Measurements from ENCODE around the gene MTCL1.

The MTCL1 gene

DNA sequence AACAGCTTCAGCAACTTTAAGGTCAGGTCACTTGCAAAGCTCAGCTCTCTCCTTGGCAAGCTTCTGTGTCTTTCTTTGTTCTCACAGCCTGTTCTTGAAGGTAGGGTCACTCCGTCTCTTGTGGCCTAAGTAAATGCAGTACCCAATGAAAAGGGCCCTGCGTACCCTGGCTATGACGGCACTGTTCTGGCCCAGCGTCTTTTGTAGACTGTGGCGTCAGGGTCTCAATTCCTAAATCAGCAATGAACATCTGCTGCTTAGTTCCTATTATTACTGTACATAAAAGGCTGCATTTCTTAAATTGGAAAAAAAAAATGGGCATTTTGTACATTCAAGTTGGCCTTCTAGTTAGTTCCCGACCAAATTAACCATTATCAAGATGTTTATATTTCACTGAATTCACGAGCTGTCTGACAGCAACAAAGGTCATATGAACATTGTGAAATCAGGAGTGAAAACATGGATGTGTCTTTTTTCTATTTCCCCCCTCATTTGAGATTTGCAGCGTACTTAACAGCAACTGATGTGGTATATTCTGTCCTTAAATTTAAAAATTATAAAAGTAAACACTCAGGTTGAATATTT, 17.0 kb upstream of the MTCL1 start:
- DNase-seq: no peak

DNA sequence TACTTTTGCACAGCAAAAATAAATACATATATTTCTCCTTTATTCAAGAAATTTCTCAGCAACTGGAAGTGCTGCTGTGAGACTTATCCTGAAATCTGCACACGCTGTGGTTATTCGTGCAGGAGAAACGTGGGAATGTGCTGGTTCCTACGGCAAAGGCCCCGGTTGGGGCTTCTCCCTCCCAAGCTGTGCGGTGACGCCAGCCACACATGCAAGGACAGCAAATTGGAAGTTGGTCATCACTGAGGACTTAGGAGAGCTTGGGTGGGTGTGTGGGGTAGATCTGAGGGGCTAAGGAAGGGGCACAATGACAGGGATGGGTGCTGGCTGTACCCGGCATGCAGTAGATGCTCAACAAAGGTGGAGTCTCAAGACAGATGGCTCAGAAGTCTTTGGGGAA, 16.5 kb upstream of the MTCL1 start:
- DNase-seq: no peak

DNA sequence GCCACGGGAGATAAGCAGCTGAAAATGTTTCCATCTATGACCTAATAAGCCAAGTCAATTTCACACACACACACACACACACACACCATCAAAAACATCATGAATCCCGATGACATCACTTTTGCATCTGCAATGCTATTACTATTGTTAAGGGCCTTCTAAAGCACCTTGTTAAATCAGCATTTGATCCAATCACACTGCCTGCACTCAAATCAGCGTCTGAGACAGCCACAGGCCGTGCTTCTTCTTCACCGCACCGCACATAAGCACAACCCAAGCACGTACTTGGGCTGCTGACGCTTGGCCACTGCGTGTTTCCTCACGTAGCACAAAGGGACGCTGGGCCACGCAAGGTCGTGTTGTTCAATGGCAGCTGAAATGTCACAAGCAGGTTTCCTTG, 15.8 kb upstream of the MTCL1 start:
- DNase-seq: no peak

DNA sequence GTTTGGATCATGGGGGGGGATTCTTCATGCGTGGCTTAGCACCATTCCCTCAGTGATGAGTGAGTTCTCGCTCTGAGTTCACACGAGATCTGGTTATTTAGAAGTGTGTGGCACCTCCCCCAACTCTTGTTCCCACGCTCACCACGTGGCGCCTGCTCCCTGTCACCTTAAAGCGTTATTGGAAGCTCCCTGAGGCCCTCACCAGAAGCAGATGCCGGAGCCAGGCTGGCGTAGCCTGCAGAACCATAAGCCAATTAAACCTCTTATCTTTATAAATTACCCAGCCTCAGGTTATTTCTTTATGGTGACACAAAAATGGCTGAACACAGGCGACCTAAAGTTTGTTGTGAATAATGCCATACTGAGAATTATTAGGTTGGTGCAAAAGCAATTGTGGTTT, 10.5 kb upstream of the MTCL1 start:
- no peak for DNase-seq

DNA sequence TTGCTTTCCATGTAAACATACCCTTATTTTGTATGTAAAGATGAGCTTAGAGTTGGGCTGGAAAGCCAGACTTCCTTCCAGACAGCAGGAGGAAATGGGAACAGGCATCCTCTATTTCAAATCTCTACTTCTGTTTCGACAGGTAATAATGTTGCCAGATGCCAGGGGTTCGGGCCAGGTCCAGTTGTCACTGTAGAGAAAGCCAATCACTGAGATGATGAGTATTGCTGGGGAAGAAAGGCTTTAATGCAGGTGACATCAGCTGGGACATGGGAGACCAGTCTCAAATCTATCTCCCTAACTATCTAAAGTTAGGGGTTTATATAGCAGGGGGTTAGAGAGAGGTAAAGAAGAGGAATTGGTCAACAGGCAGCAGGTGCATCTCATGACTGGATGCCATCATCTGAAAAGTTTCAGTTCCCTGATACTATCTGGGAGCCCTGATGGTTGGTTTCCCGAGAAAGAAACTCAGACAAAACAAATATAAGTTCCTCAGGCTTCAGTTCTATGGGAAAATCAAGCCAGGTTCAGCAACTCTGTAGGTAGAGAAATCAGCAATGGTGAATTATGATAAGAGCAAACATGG, 9.3 kb upstream of the MTCL1 start:
- no peak for DNase-seq

DNA sequence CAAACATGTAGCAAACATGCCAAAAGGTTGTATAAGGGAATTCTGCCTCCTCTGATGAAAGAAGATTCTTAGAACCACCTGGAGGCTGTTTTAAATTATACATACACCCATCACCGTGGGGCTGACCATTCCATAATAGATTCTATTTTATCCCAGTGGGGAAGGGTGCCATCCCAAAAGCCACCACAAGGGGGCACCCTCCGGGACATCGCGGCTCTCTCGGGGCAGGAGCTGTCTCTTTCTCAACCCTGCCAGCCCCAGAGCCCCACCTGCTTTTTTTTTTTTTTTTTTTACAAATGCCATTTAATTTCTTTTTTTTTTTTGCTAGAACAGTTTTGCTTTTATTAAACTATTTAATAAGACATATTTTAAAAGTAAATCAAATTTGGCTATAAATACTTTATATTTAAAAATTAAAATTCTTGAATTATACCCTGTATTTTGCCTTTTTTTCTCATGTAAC, 8.6 kb upstream of the MTCL1 start:
- peak; percentile 65 for DNase-seq

DNA sequence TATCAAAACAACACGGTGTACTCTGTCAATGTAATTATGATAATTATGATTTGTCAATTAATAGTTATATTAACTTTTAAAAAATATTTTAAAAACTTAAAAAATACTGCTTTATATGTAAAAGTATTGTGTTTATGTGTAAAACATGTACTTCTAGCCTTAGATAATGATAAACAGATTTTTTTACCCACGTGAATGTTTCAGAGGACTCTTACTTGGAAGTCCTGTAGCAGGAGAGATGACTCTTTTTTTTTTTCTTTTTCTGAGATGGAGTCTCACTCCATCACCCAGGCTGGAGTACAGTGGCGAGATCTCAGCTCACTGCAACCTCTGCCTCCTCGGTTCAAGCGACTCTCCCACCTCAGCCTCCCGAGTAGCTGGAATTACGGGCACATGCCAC, 6.2 kb upstream of the MTCL1 start:
- DNase-seq: no peak

DNA sequence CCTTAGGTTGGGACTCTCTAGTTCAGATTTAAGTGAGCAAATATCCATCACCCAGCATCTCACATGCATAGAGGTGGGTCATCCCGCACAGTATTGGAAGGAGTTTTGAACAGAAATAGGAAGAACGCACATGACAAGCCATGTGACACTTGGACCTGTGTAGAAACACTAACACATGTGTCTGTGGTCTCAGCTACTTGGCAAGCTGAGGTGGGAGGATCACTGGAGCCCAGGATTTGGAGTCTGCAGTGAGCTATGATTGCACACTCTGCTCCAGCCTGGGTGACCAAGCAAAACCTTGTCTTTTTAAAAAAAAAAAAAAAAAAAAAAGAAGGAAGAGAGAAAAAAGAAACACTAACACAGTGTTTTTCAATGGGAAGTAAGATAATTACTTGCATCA, 5.4 kb upstream of the MTCL1 start:
- DNase-seq: no peak

DNA sequence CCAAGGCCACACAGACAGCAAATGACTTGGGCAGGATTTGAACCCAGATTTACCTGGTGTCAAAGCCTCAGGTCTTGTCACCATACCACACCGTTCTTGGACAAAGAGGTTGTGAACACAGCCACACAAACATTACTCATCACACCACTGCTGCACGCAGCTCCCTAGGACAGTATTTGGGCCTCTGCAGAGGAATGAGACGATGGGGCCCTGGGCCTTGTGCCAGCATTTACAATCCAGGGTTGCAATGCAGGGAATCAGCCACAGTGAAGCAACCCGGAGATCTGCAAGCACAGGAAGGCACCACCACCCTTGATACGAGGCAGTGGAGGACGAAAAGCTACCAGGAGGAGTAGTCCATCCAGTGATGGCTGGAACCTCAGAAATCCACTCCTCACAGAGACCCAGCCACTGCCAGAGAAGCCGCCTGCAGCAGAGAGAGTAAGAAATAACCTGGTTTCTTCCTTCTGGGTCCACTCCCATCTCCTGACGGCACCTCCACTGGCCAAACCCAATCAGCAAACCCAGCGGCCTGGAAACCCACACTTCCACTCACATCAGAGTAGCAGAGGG, 3.7 kb upstream of the MTCL1 start:
- no peak for DNase-seq

DNA sequence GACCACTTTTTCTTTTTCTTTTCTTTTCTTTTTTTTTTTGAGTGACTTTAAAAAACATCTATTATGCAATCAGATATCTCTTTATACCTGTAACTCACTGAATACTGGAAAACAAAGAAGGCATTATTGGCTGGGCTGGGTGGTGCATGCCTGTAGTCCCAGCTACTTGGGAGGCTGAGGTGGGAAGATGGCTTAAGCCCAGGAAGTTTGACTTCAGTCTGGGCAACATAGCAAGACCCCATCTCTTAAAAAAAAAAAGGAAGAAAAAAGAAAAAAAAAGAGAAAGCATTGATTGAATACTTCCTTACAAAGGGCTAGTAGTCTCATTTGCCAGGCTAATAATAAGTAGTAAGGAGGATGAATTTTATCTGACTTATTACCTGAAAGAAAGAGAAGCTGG, 2.7 kb upstream of the MTCL1 start:
- DNase-seq: no peak

DNA sequence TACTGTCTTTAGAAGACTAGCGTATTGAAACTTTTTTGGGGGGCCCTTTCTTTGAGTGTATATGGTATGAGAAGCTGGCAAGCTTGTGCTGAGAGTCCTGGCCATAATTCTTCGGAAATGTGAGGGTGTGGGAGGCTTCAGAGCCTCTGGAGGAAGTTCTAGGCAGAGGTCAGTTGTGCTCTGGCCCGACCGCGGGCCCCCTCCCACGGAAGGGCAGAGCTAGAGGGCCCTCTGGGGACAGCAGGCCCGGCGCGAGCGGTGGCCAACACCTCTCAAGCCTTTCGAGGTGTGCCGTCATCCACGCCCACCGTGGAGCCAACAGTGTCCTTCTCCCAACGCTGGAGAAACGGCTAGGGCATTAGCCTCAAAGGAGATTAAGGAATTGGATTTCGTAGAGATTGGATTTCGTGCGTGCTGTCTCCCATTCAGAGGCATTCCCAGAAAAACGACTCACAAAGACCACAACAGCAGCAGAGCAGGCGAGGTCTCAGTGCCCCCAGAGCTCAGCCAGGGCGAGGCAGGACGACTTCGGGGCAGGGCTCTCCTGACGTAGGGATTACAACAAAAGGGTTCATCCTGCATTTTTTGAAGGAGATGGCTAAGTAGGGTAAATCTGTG, 2.2 kb upstream of the MTCL1 start:
- DNase-seq: no peak

DNA sequence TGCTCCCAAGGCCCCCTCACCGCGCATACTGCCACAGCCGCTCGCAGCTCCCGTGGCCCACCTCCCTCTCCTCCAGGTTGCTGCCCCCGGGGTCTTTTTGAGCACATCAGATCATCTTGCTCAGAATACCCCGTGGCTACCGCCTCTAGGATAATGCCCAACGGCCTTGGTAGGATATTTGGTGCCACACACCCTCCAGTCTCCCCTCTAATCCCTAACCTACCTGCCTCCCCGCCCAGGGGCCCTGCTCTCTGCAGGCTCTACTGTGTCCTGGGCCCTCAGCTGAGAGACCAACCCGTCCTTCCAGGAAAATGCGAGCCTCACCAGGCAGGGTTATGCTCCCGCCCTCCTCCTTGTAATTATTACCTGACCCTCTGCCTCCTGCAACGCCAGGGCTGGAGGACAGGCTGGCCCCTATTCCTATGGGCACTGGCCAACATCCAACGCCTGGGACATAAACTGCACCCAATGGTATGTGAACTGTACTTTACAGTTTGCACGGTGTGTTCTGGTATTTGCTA, 1.5 kb upstream of the MTCL1 start:
- DNase-seq: no peak

DNA sequence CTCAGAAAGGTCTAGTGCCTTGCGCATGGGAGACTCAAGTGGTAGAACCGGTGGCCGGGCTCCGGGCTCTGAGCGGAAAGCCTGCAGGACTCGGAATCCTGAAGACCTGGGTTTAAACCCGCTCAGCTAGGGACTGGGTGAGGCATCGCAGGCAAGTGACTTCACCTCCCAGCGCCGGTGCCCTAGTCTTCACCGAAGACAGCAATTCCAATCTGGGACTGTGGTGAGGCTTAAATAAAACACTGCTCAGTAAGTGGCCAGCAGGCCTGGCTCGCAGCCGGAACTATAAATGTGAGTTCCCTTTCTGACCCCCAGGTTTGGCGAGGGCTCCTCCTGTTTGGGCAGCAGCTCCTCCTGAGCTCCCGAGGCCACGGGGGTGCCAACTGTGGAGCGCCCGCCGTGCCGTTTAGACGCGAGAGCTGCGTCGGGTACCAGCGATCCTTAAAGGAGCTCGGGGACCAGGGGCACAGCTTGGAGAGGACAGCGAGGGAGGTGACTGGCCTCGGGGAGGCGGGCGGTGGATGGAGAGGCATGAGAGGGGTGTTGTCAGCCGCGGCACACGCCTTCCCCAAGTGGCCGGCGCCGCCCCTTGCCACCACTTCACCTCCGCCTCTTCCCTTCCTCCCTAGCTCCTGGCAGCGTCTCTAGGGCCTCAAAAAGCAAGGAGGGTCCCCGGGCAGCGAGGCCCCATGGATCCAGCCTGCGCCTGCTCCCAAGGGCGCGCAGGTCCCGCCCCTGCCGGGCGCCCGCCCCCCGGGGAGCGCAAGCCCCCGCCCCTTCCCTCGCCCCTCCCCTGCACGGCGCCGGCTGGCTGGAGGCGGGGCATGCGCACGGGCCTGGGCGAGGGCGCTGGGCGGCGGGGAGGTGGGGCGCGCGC, 757 bp upstream of the MTCL1 start:
- peak; percentile 79 for DNase-seq

DNA sequence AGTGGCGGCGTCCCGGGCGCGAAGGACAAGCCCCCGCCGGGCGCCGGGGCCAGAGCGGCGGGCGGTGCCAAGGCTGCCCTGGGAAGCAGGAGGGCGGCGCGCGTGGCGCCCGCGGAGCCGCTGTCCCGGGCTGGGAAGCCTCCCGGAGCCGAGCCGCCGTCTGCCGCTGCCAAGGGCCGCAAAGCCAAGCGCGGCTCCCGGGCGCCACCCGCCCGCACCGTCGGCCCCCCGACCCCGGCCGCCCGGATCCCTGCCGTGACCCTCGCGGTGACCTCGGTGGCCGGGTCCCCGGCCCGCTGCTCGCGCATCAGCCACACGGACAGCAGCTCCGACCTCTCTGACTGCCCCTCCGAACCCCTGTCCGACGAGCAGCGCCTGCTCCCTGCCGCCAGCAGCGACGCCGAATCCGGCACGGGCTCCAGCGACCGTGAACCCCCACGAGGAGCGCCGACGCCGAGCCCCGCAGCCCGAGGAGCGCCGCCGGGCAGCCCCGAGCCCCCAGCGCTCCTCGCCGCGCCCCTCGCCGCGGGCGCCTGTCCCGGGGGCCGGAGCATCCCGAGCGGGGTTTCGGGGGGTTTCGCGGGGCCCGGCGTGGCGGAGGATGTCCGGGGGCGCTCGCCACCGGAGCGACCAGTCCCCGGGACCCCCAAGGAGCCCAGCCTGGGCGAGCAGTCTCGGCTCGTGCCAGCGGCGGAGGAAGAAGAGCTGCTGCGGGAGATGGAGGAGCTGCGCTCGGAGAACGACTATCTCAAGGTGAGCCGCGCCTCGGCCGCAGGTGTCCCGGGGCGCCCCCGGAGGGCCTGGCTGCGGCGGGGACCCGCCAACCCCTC, 820 bp downstream of the MTCL1 start:
- DNase-seq: no peak

DNA sequence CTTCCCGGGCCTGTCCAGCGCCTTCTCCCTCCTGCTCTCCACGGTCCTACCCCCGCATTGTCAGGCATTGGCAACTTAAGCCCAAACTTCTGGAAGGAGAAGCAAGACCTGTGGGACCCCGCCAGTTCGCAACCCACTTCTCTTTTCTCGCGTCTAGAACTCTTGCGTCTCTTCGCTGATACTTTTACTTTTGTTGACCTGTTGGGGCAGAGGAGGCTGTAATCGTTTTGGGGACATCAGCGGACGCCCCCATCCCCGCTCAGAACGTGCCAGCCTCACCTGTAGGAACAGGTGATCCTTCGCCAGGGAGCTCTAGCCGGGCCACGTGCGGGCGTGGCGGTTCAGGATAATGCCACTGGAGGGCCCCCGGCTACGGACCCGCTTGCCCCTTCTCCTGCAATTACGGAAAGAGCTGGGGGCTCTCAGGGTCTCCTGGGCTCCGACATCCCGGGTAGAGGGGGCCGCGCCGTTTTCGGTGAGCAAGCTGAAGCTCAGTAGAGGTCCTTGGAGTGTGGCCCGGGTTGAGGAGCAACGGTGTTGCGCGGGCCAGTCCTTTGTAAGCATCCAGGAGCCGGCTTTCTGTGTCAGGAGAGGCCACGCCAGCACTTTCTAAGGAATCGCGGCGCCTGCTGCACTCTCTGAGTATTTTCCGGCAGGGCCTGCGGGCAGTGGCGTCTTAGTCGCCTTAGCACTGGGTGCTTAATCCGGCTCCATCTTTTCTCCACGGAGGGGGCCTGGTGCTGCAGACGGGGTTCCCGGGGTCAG, 1.6 kb downstream of the MTCL1 start:
- DNase-seq: no peak

DNA sequence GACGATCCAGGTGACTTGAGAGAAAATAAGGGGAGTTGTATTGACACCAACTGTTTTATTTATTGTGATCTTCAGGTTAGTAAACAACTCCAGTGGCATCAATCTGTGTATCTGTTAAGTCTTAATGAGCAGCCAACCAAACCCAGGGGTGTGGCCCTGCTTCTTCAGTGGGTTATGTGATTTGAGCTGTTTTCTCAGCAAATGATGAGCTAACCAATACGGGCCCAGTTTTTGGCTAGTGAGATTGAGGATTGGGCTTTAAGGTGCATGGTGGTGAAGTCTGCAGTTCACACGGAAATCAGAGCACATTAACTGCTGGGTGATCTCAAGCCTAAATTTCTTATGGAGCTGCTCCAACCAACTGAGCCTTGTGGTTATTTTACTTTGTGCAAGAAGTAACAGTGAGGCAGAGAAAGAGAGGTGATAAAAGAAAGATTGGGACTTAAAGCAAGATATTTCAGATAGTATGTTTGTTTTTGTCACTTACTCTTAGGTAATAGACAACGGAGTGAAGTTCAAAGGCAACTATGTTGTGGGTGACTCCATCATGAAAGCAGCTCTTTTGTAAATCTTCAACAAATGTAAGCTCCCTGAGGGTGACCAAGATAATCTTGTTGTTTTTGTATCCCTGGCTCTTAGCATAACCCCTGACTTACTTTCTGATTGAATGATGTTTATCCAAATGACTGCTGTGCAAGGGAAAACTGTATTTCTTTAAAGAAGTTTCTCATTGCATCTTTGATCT, 2.4 kb downstream of the MTCL1 start:
- no peak for DNase-seq

DNA sequence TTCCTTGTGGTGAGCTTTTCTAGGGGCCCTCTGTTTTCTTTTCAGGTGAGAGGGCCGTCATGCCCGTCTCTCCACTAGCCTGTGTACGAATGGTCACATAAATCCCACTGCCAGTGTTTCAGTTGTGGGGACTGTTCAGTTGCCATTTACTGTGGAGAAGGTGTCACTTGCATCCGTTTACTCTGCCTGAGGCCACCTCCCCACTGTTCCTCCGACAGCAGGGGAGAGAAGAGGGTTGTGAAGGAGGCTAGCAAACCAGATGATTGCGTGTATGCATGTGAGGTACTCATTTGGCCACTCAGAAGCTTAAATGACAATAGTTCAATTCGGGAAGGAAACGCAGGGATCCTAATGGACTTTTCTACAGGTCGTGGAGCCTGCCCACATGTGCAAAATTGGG, 3.3 kb downstream of the MTCL1 start:
- DNase-seq: no peak

DNA sequence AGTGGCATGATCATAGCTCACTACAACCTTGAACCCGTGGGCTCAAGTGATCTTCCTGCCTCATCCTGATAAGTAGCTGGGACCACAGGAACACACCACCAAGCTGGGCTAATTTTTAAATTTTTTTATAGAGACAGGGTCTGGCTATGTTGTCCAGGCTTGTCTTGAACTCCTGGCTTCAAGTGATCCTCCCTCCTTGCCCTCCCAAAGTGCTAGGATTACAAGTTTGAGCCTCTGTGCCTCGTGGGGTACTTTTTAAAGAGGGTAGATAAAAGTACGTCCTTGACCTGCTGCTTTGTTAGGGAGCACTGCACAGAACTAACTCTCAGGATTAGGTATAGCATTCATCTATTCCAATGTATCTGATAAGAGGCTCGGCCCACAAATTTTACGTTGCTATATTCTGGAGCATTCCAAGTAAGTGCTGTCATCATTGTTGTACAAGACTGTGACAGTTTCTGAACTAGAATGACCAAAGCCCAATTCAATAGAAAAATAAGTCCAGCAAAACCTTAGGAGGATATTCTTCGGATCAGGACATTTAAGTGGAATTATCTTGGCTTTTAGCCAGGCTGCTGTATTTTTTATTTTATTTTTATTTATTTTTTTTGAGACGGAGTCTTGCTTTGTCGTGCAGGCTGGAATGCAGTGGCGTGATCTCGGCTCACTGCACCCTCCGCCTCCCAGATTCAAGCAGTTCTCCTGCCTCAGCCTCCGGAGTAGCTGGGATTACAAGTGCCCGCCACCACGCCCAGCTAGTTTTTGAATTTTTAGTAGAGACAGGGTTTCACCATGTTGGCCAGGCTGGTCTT, 4.1 kb downstream of the MTCL1 start:
- DNase-seq: no peak

DNA sequence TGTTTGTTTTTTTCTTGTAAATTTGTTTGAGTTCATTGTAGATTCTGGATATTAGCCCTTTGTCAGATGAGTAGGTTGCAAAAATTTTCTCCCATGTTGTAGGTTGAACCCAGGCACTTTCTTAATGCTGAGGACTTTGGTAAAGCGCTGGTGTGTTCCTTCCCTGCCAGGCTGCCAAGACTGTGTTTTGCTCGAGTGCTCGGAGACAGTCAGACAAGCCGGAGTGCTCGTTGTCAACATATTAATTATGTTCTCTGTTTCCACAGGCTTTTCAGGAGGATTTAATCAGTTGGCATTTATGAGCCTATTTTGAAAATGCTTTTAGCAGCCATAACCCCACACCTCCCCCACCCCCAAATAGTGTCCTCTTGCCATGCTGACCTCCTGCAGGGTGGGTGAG, 6.4 kb downstream of the MTCL1 start:
- no peak for DNase-seq

DNA sequence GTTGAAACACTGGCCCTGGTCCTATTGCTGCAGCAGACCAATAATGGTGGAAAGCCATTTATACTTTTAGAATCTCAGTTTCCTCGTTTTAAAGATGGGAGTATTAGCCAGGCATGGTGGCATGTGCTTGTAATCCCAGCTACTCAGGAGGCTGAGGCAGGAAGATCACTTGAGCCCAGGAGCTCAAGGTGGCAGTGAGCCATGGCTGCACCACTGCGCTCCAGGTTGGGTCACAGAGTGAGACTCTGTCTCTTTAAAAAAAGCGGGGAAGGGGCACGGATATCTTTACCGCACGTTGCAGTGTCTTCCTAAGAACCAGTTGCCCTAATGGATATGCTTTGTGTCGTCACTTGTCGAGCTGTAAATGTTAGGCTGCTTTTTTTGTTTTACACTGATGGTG, 8.3 kb downstream of the MTCL1 start:
- no peak for DNase-seq

All from hematopoietic multipotent progenitor cell treated with erythropoietin and hydrocortisone succinate and interleukin-3 and kit ligand, for 8 days (in vitro differentiated cells).